GM23338 (cell line): ENCODE measurements around the gene AGBL4. TPM values are rescaled to one million over a fixed set of nuclear protein-coding genes. Genes with fewer than 3 reads are reported as not detected.

Experiments used
- ATAC-seq: fragments of 200-7000 bp; cut with Tn5 transposase; 3 replicates; pipeline ENCODE4 v1.9.1; 2020
- DNase-seq: peaks from one replicate; pipeline ENCODE4 v3.0.0-alpha.2; 2015; ENCODE audit warnings: low spot score
- H2AFZ ChIP-seq: fragments of 200-600 bp; sonication (generic); 2 replicates; pipeline ENCODE4 v1.8.0; 2016; ENCODE audit warnings: antibody characterized with exemption, mild to moderate bottlenecking, moderate library complexity
- H3F3A ChIP-seq: fragments of 200-600 bp; sonication (generic); replicated peaks from 2 replicates; pipeline ENCODE4 v1.8.0; 2017; ENCODE audit warnings: antibody characterized with exemption, mixed run types, low read depth
- H3K27ac ChIP-seq: fragments of 200-600 bp; sonication (generic); 2 replicates; pipeline ENCODE4 v1.6.1; 2016; ENCODE audit warnings: low read depth
- H3K27me3 ChIP-seq: fragments of 200-600 bp; sonication (generic); 2 replicates; pipeline ENCODE4 v1.8.0; 2016; ENCODE audit warnings: mild to moderate bottlenecking, mixed run types, moderate library complexity; ENCODE audit not compliant: insufficient read depth
- H3K36me3 ChIP-seq: fragments of 200-600 bp; sonication (generic); 2 replicates; pipeline ENCODE4 v1.8.0; 2016; ENCODE audit warnings: mild to moderate bottlenecking; ENCODE audit not compliant: insufficient read depth
- H3K4me1 ChIP-seq: fragments of 200-600 bp; sonication (generic); 2 replicates; pipeline ENCODE4 v1.8.0; 2016; ENCODE audit warnings: mild to moderate bottlenecking, moderate library complexity; ENCODE audit not compliant: insufficient read depth
- H3K4me2 ChIP-seq: fragments of 200-600 bp; sonication (generic); 2 replicates; pipeline ENCODE4 v1.7.1; 2017; ENCODE audit warnings: mixed run types
- H3K4me3 ChIP-seq: fragments of 200-600 bp; sonication (generic); 2 replicates; pipeline ENCODE4 v1.6.1; 2016; ENCODE audit warnings: mixed run types
- H3K79me2 ChIP-seq: fragments of 200-600 bp; sonication (generic); replicated peaks from 2 replicates; pipeline ENCODE4 v1.8.0; 2017; ENCODE audit warnings: mild to moderate bottlenecking; ENCODE audit not compliant: insufficient read depth
- H3K9me2 ChIP-seq: fragments of 200-600 bp; sonication (generic); 2 replicates; pipeline ENCODE4 v1.8.0; 2017; ENCODE audit not compliant: insufficient read depth
- H4K20me1 ChIP-seq: fragments of 200-600 bp; sonication (generic); replicated peaks from 2 replicates; pipeline ENCODE4 v1.8.0; 2017; ENCODE audit warnings: mild to moderate bottlenecking; ENCODE audit not compliant: insufficient read depth
- H3K27ac Mint-ChIP-seq: 2 replicates; pipeline ENCODE4 v1.8.0; 2020; ENCODE audit warnings: inconsistent platforms, mild to moderate bottlenecking, moderate library complexity, mixed read lengths
- H3K27me3 Mint-ChIP-seq: 3 replicates; pipeline ENCODE4 v1.8.0; 2022; ENCODE audit warnings: low read depth, mild to moderate bottlenecking, moderate library complexity, mixed read lengths, inconsistent platforms; ENCODE audit not compliant: insufficient read depth, poor library complexity
- H3K36me3 Mint-ChIP-seq: 3 replicates; pipeline ENCODE4 v1.8.0; 2021; ENCODE audit warnings: low read depth, mild to moderate bottlenecking, inconsistent platforms, moderate library complexity, mixed read lengths
- H3K4me1 Mint-ChIP-seq: 3 replicates; pipeline ENCODE4 v1.8.0; 2020; ENCODE audit warnings: mild to moderate bottlenecking, inconsistent platforms, mixed read lengths
- H3K4me3 Mint-ChIP-seq: 3 replicates; pipeline ENCODE4 v1.8.0; 2021; ENCODE audit warnings: moderate library complexity, mild to moderate bottlenecking, inconsistent platforms, mixed read lengths
- H3K9me3 Mint-ChIP-seq: 3 replicates; pipeline ENCODE4 v1.8.0; 2020; ENCODE audit warnings: moderate library complexity, mild to moderate bottlenecking, inconsistent platforms, mixed read lengths
- CREB1 ChIP-seq: fragments of 250-450 bp; sonication (Bioruptor Pico); IDR thresholded peaks from 2 replicates; pipeline ENCODE4 v1.5.0; 2020; ENCODE audit warnings: low read depth, mild to moderate bottlenecking, moderate library complexity
- ETS1 ChIP-seq: IDR thresholded peaks from 2 replicates; pipeline ENCODE4 v1.6.1; 2016; ENCODE audit warnings: antibody characterized with exemption
- EZH2 ChIP-seq: fragments of 200-600 bp; sonication (generic); IDR thresholded peaks from one replicate; pipeline ENCODE4 v1.8.0; 2017; ENCODE audit warnings: antibody characterized with exemption, mild to moderate bottlenecking, low read depth; ENCODE audit not compliant: unreplicated experiment
- EZH2phosphoT487 ChIP-seq: fragments of 200-600 bp; sonication (generic); IDR thresholded peaks from one replicate; pipeline ENCODE4 v1.8.1; 2018; ENCODE audit warnings: antibody characterized with exemption; ENCODE audit not compliant: unreplicated experiment
- POLR2AphosphoS5 ChIP-seq: IDR thresholded peaks from 2 replicates; pipeline ENCODE4 v1.6.1; 2016; ENCODE audit warnings: antibody characterized with exemption, low read depth
- REST ChIP-seq: IDR thresholded peaks from one replicate; pipeline ENCODE4 v1.6.1; 2018; ENCODE audit warnings: antibody characterized with exemption; ENCODE audit not compliant: unreplicated experiment
- STAT1 ChIP-seq: IDR thresholded peaks from one replicate; pipeline ENCODE4 v1.6.1; 2016; ENCODE audit warnings: antibody characterized with exemption; ENCODE audit not compliant: unreplicated experiment
- ZNF331 ChIP-seq: fragments of 250-450 bp; sonication (Bioruptor Pico); IDR thresholded peaks from 2 replicates; pipeline ENCODE4 v1.5.0; 2020; ENCODE audit warnings: low read depth, mild to moderate bottlenecking, moderate library complexity
- ZNF462 ChIP-seq: fragments of 250-450 bp; sonication (Bioruptor Pico); IDR thresholded peaks from 2 replicates; pipeline ENCODE4 v1.5.0; 2020; ENCODE audit warnings: mild to moderate bottlenecking, moderate library complexity
- polyA plus RNA-seq: library from polyadenylated mRNA; unstranded; fragments of >200 nt; fragmentation: Nextera tagmentation; extraction: Ambion mirVana; gene quantifications from 2 replicates; pipeline ENCODE4 v1.2.1, GENCODE V29; 2016
- total RNA-seq: library from RNA; depleted of rRNA; stranded (reverse); fragments of >200 nt; shearing (Covaris generic); gene quantifications from 2 replicates; pipeline ENCODE4 v1.2.3, GENCODE V29; 2014

The AGBL4 gene
- total and polyA plus RNA-seq, 2 experiments from 2014 or later, result 0.91 to 1.5 TPM

- Histone ChIP-seq H3K79me2 (no peaks in the 10 kb centered on the region), H3K4me1 (no peaks in the 10 kb centered on the region), H3K4me2 (no peak overlapping the region), H3K27me3 (no peaks in the 10 kb centered on the region), H2AFZ (no peak overlapping the region), H3F3A (no peaks in the 10 kb centered on the region), H3K27ac (no peak overlapping the region), H3K36me3 (no peaks in the 10 kb centered on the region), H3K9me2 (no peaks in the 10 kb centered on the region), H4K20me1 (no peaks in the 10 kb centered on the region), H3K4me3 (no peak overlapping the region)
- peaks cover 9% of the 10 kb centered on the region; the same call in 2 of the 3 replicates for H3K4me1 Mint-ChIP-seq
- peaks cover 4% of the 10 kb centered on the region for H3K27me3 Mint-ChIP-seq
- H3K4me3 Mint-ChIP-seq, result no peak overlapping the region
- no peak for TF ChIP-seq POLR2AphosphoS5
- ATAC-seq, result no peak
- H3K36me3 Mint-ChIP-seq, result no peaks in the 10 kb centered on the region
- H3K27ac Mint-ChIP-seq, result no peak overlapping the region
- peaks cover under 1% of the 10 kb centered on the region; the same call in 2 of the 3 replicates for H3K9me3 Mint-ChIP-seq
- DNase-seq, result no peak
Observed at GRCh38 chr1:48932366-48932765, 1091.4 kb downstream of the AGBL4 start.

- Histone ChIP-seq H3K4me2 (no peak overlapping the region), H3K27me3 (no peaks in the 10 kb centered on the region), H3K9me2 (no peaks in the 10 kb centered on the region), H2AFZ (no peak overlapping the region), H3F3A (no peaks in the 10 kb centered on the region), H3K27ac (no peak overlapping the region), H3K36me3 (no peaks in the 10 kb centered on the region), H3K79me2 (no peaks in the 10 kb centered on the region), H3K4me3 (no peak overlapping the region), H4K20me1 (no peaks in the 10 kb centered on the region), H3K4me1 (no peaks in the 10 kb centered on the region)
- Mint-ChIP-seq H3K36me3 (no peaks in the 10 kb centered on the region), H3K27ac (no peak overlapping the region), H3K4me1 (peaks cover 9% of the 10 kb centered on the region; the same call in 2 of the 3 replicates), H3K4me3 (no peak overlapping the region), H3K9me3 (peaks cover 8% of the 10 kb centered on the region; the same call in 2 of the 3 replicates), H3K27me3 (peaks cover 4% of the 10 kb centered on the region)
- ATAC-seq (no peak), DNase-seq (peak; percentile 36)
- TF ChIP-seq EZH2, result no peak
- TF ChIP-seq CREB1, result no peak
- no peak for TF ChIP-seq STAT1
- no peak for TF ChIP-seq ETS1
- no peak for TF ChIP-seq EZH2phosphoT487
- TF ChIP-seq ZNF331 (CRISPR knock-in tag), result no peak
- TF ChIP-seq POLR2AphosphoS5, result no peak
- TF ChIP-seq ZNF462 (CRISPR knock-in tag), result no peak
- no peak for TF ChIP-seq REST
Observed at GRCh38 chr1:48931506-48932192, 1092.1 kb downstream of the AGBL4 start.
